Endodermal cell (in vitro differentiated cells): ENCODE data around the gene GBP4. TPM values are rescaled to one million over a fixed set of nuclear protein-coding genes. Genes with fewer than 3 reads are reported as not detected.
A peak's percentile ranks its signal among the peaks of the same experiment; 100 is the strongest.

Source experiments
- DNase-seq: peaks from one replicate; pipeline ENCODE4 v3.0.0-alpha.2; 2017
- H3K27ac ChIP-seq: 2 replicates; pipeline ENCODE4 v1.5.1; 2013; ENCODE audit warnings: mild to moderate bottlenecking, low read depth, low read length, moderate library complexity
- H3K27me3 ChIP-seq: 2 replicates; pipeline ENCODE4 v1.6.1; 2013; ENCODE audit warnings: mild to moderate bottlenecking, low read length, moderate library complexity; ENCODE audit not compliant: insufficient read depth, control insufficient read depth, poor library complexity, severe bottlenecking
- H3K36me3 ChIP-seq: 2 replicates; pipeline ENCODE4 v1.7.0; 2013; ENCODE audit warnings: mild to moderate bottlenecking, low read length, moderate library complexity; ENCODE audit not compliant: control insufficient read depth, insufficient read depth
- H3K4me1 ChIP-seq: one replicate; pipeline ENCODE4 v1.7.0; 2013; ENCODE audit warnings: low read length; ENCODE audit not compliant: control insufficient read depth, insufficient read depth
- H3K4me3 ChIP-seq: 2 replicates; pipeline ENCODE4 v1.5.1; 2013; ENCODE audit warnings: mild to moderate bottlenecking, low read length, moderate library complexity
- H3K9ac ChIP-seq: 2 replicates; pipeline ENCODE4 v1.6.1; 2013; ENCODE audit warnings: mild to moderate bottlenecking, low read length, moderate library complexity; ENCODE audit not compliant: poor library complexity, severe bottlenecking; ENCODE audit errors: extremely low read depth
- H3K9me3 ChIP-seq: 2 replicates; pipeline ENCODE4 v1.6.1; 2013; ENCODE audit warnings: mild to moderate bottlenecking, low read length, moderate library complexity; ENCODE audit not compliant: control insufficient read depth
- H3K27ac Mint-ChIP-seq: 2 replicates; pipeline ENCODE4 v1.8.0; 2020; ENCODE audit warnings: mixed read lengths
- H3K27me3 Mint-ChIP-seq: 2 replicates; pipeline ENCODE4 v1.8.0; 2021; ENCODE audit warnings: mild to moderate bottlenecking, mixed read lengths; ENCODE audit not compliant: insufficient read depth
- H3K36me3 Mint-ChIP-seq: 2 replicates; pipeline ENCODE4 v1.8.0; 2020; ENCODE audit warnings: low read depth, mixed read lengths
- H3K4me1 Mint-ChIP-seq: 2 replicates; pipeline ENCODE4 v1.8.0; 2020; ENCODE audit warnings: mixed read lengths
- H3K4me3 Mint-ChIP-seq: 2 replicates; pipeline ENCODE4 v1.8.0; 2020; ENCODE audit warnings: mild to moderate bottlenecking, moderate library complexity, mixed read lengths
- H3K9me3 Mint-ChIP-seq: 2 replicates; pipeline ENCODE4 v1.8.0; 2020; ENCODE audit warnings: mild to moderate bottlenecking, mixed read lengths
- CTCF ChIP-seq: fragments of 200-600 bp; sonication (generic); conservative IDR thresholded peaks from 2 replicates; pipeline ENCODE4 v1.5.0; 2021; ENCODE audit warnings: antibody characterized with exemption, mild to moderate bottlenecking
- WGBS, 2 experiments: methylation state at CpG; one replicate each; pipeline versions ENCODE4 v1.1.5 to v1.1.7; 2013; ENCODE audit warnings: missing lambda C conversion rate in 2 of 2, mixed read lengths in 1 of 2; ENCODE audit not compliant: insufficient coverage in 1 of 2, insufficient read length in 1 of 2; 5-methylcytosine and 5-hydroxymethylcytosine counted together
- total RNA-seq, 2 donors: library from RNA; stranded (reverse); fragmentation: NEBNext Ultra II Directional in 1 of 2; extraction: Animal tissue kit (Norgen Biotek cat#: 25700) in 1 of 2; gene quantifications; 2 replicates in 1 of 2; 3 replicates in 1 of 2; pipeline ENCODE4 v1.2.1, GENCODE V29; 2021

The GBP4 gene
- total RNA-seq, 2 donors from 2014 or later, result 0.55 to 2.8 TPM

- no peaks in the 10 kb centered on the region for H3K9me3 Mint-ChIP-seq
- peak; percentile 71 for DNase-seq
- no peaks in the 10 kb centered on the region for H3K27me3 Mint-ChIP-seq
These were observed 49.5 kb downstream of the GBP4 start for GRCh38 chr1:89149229-89149628.

GRCh38 chr1:89147678-89148658, 50.8 kb downstream of the GBP4 start:
- Mint-ChIP-seq H3K9me3 (no peaks in the 10 kb centered on the region), H3K27ac (no peak overlapping the region), H3K36me3 (no peaks in the 10 kb centered on the region), H3K27me3 (no peaks in the 10 kb centered on the region), H3K4me1 (no peaks in the 10 kb centered on the region), H3K4me3 (no peak overlapping the region)
- Histone ChIP-seq H3K9me3 (no peaks in the 10 kb centered on the region), H3K9ac (no peak overlapping the region), H3K4me3 (no peak overlapping the region), H3K27me3 (no peaks in the 10 kb centered on the region), H3K27ac (no peak overlapping the region), H3K36me3 (no peaks in the 10 kb centered on the region), H3K4me1 (no peaks in the 10 kb centered on the region)
- no peak for TF ChIP-seq CTCF
- DNase-seq, result no peak
- whole genome bisulfite sequencing, 2 experiments, result 95% methylated on average over 2 to 3 of the region's 3 CpGs

More at GRCh38 chr1:89149229-89149628, 49.5 kb downstream of the GBP4 start:
- Histone ChIP-seq H3K36me3 (no peaks in the 10 kb centered on the region), H3K4me3 (no peak overlapping the region), H3K9ac (no peak overlapping the region), H3K4me1 (no peaks in the 10 kb centered on the region), H3K27ac (no peak overlapping the region), H3K9me3 (no peaks in the 10 kb centered on the region), H3K27me3 (no peaks in the 10 kb centered on the region)
- Mint-ChIP-seq H3K4me3 (no peak overlapping the region), H3K27ac (no peak overlapping the region), H3K4me1 (no peaks in the 10 kb centered on the region), H3K36me3 (no peaks in the 10 kb centered on the region)
- TF ChIP-seq CTCF, result peak; percentile 61
- WGBS, 2 experiments, result 72 to 80% methylated on average over 1 to 3 of the region's 3 CpGs

DNA sequence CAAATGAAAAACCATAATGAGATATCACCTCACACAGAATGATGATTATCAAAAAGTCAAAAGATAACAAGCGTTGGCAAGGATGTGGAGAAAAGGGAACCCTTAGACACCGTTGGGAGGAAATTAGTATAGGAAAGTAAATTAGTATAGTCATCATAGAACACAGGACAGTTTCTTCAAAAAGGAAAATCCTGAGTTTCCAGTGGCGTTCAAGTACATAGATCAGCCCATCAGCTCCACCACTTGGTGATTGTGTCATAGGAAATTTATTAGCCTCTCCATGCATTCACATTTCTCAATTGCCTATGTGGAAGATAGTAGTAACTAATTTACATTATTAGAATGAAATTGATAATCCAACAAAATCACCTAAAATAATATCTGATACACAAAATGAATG, 52.0 kb downstream of the GBP4 start:
- H3K9me3 ChIP-seq, result no peaks in the 10 kb centered on the region
- Mint-ChIP-seq H3K27ac (no peak overlapping the region), H3K9me3 (no peaks in the 10 kb centered on the region), H3K27me3 (no peaks in the 10 kb centered on the region), H3K4me3 (no peak overlapping the region), H3K4me1 (no peaks in the 10 kb centered on the region), H3K36me3 (no peaks in the 10 kb centered on the region)
- no peak for TF ChIP-seq CTCF
- 88 to 100% methylated on average over 2 to 3 of the region's 3 CpGs for WGBS, 2 experiments
- no peak overlapping the region for H3K27ac ChIP-seq
- H3K27me3 ChIP-seq, result no peaks in the 10 kb centered on the region
- no peak overlapping the region for H3K9ac ChIP-seq
- H3K4me1 ChIP-seq, result no peaks in the 10 kb centered on the region
- DNase-seq, result no peak
- no peaks in the 10 kb centered on the region for H3K36me3 ChIP-seq
- no peak overlapping the region for H3K4me3 ChIP-seq
